Neutrophil (primary cell): Measurements from ENCODE around the gene DOCK8.
A peak's percentile ranks its signal among the peaks of the same experiment; 100 is the strongest.
"Not testable (repeated sequence)": the region's sequence is repeated elsewhere in the genome, so short reads cannot be mapped to it uniquely, and the experiment has no call there.

ENCODE experiments used
- H3K27ac ChIP-seq: fragments of 200-600 bp; sonication (generic); 2 replicates; pipeline ENCODE4 v1.5.1; 2016; ENCODE audit warnings: mild to moderate bottlenecking, moderate library complexity
- H3K27me3 ChIP-seq: fragments of 200-600 bp; sonication (generic); 2 replicates; pipeline ENCODE4 v1.6.0; 2016; ENCODE audit warnings: mild to moderate bottlenecking
- H3K36me3 ChIP-seq: fragments of 200-600 bp; sonication (generic); 2 replicates; pipeline ENCODE4 v1.5.1; 2017
- H3K4me1 ChIP-seq, 2 experiments: fragments of 200-600 bp in 1 of 2; sonication (generic) in 1 of 2; 1 replicate in 1 of 2; 2 replicates in 1 of 2; pipeline versions ENCODE4 v1.5.1 to v1.6.1; 2013 to 2016; ENCODE audit warnings: low read depth in 1 of 2, low read length in 1 of 2, mild to moderate bottlenecking in 1 of 2, moderate library complexity in 1 of 2; ENCODE audit not compliant: control insufficient read depth in 1 of 2, insufficient read depth in 1 of 2
- H3K4me3 ChIP-seq, 2 experiments: fragments of 200-600 bp in 1 of 2; sonication (generic) in 1 of 2; 1 replicate in 1 of 2; 2 replicates in 1 of 2; pipeline ENCODE4 v1.5.1; 2013 to 2016; ENCODE audit warnings: low read depth in 1 of 2, low read length in 1 of 2, mild to moderate bottlenecking in 1 of 2, moderate library complexity in 1 of 2
- H3K9me3 ChIP-seq: fragments of 200-600 bp; sonication (generic); 2 replicates; pipeline ENCODE4 v1.5.1; 2016
- TF ChIP-seq, protein P1 (sequence below): fragments of 200-600 bp; sonication (generic); IDR thresholded peaks from 2 replicates; pipeline ENCODE4 v1.5.1; 2016; ENCODE audit warnings: antibody characterized with exemption

DOCK8 gene

DNA sequence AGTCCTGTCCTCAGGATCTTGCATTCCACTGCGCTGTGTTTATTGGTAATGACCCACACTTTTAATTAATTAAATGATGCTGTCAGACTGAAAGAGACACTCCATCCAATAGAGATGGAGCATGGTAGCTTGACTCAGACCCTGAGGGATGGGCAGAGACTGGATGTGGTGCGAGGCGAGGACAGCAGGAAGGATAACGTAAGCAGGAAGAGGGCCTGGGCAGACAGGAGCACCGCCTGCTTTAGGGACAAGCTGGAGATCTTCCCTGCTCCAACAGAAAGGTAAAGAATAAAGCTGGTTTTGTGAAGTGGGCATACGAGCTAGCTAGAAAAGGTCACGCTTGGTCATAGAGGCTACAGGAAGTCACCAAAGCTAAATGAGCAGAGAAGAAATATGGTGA, 3.6 kb upstream of the DOCK8 start:
- Histone ChIP-seq H3K9me3 (no peaks in the 10 kb centered on the region), H3K4me1 (peaks cover 59 to 61% of the 10 kb centered on the region in 2 experiments), H3K4me3 (no peak overlapping the region), H3K36me3 (no peaks in the 10 kb centered on the region), H3K27me3 (no peaks in the 10 kb centered on the region), H3K27ac (peak overlapping the region; percentile 99)
- TF ChIP-seq, protein P1, sequence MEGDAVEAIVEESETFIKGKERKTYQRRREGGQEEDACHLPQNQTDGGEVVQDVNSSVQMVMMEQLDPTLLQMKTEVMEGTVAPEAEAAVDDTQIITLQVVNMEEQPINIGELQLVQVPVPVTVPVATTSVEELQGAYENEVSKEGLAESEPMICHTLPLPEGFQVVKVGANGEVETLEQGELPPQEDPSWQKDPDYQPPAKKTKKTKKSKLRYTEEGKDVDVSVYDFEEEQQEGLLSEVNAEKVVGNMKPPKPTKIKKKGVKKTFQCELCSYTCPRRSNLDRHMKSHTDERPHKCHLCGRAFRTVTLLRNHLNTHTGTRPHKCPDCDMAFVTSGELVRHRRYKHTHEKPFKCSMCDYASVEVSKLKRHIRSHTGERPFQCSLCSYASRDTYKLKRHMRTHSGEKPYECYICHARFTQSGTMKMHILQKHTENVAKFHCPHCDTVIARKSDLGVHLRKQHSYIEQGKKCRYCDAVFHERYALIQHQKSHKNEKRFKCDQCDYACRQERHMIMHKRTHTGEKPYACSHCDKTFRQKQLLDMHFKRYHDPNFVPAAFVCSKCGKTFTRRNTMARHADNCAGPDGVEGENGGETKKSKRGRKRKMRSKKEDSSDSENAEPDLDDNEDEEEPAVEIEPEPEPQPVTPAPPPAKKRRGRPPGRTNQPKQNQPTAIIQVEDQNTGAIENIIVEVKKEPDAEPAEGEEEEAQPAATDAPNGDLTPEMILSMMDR: no peak

DNA sequence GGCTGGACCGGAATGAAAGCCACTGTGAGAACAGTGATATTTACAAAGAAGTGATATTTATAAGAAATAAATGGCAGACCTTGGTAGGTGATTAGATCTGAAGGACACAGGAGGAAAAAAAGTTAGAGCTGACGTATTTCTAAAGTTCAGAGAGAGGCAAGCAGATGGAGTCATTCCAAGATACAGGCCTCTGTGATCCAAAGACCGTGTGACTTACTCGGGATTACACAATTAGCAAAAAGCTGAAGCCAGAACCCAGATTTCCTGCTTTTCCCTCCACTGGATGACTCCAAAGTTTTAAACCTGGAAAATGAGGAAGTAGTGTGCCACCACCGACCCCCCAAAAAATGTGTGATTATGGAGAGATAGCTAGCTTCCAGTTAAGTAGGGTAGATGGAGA, 3.1 kb upstream of the DOCK8 start:
- TF ChIP-seq, protein P1: no peak
- H3K36me3 ChIP-seq: no peaks in the 10 kb centered on the region
- H3K9me3 ChIP-seq: no peaks in the 10 kb centered on the region
- peak overlapping the region; percentile 99 for H3K27ac ChIP-seq
- no peaks in the 10 kb centered on the region for H3K27me3 ChIP-seq
- peak overlapping the region in 1 of 2 experiments; percentile 85 for H3K4me3 ChIP-seq
- peaks cover 58 to 61% of the 10 kb centered on the region in 2 experiments for H3K4me1 ChIP-seq

DNA sequence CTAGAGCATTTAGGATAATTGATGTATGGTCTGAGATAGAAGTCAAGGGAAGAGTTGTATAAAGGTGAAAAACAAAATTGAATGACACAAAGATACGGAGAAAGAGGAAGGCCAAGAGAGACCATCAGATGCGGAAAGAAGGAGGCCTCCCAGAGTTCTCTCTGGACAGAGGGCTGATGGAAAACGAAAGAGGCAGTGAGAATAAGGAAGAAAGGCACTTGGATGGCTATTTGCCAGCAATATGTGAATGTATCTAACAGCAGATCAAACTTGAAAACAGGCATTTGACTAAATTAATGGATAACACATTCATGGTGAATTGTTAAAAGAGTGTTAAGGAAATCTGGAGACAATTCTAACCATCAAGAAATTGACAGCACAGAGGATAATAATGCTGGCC, 2.4 kb upstream of the DOCK8 start:
- H3K27ac ChIP-seq: peak overlapping the region; percentile 99
- H3K27me3 ChIP-seq: no peaks in the 10 kb centered on the region
- H3K36me3 ChIP-seq: no peaks in the 10 kb centered on the region
- TF ChIP-seq, protein P1: no peak
- peaks cover 63 to 69% of the 10 kb centered on the region in 2 experiments for H3K4me1 ChIP-seq
- no peaks in the 10 kb centered on the region for H3K9me3 ChIP-seq
- peak overlapping the region; percentile 18 to 85 for H3K4me3 ChIP-seq

DNA sequence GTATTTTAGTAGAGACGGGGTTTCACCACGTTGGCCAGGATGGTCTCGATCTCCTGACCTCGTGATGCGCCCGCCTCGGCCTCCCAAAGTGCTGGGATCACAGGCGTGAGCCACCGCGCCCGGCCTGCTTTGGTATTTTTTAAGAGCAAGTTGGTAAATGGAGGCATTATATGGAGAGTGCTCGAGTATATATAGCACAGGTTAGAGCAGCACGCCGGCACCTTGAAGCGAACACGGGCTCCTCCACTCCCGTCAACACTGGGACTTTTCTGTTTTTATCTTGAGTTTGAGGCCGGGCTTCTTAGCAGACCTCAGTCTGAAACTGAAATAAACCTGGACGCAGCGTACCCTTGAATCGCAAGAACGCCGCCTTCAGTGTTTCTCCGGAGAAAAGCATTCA, 764 bp upstream of the DOCK8 start:
- not testable (repeated sequence) for H3K36me3 ChIP-seq, H3K27me3 ChIP-seq

DNA sequence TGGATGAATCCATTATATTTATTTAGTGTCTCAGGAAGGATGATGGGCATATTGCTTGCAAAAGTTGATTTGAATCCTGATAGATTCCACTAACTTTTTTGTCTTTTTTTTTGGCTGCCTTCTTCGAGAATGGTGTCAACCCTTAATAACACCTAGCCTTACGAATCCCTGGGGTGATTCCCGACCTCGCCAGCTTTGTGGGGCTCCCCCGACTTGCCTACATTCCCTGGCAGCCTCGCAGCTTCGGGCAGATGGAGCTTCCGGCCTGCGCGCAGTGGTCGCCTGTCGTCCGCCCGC, 366 bp upstream of the DOCK8 start:
- Histone ChIP-seq H3K27ac (peak overlapping the region; percentile 99), H3K4me1 (peaks cover 75 to 81% of the 10 kb centered on the region in 2 experiments), H3K36me3 (peaks cover 7% of the 10 kb centered on the region), H3K27me3 (no peaks in the 10 kb centered on the region), H3K4me3 (peak overlapping the region; percentile 85 to 97), H3K9me3 (no peaks in the 10 kb centered on the region)
- TF ChIP-seq, protein P1: no peak

More for the DNA sequence above, 764 bp upstream of the DOCK8 start:
- not testable (repeated sequence) for H3K9me3 ChIP-seq
- Histone ChIP-seq H3K4me3 (peak overlapping the region; percentile 85 to 97), H3K4me1 (peaks cover 75 to 81% of the 10 kb centered on the region in 2 experiments), H3K27ac (peak overlapping the region; percentile 99)

DNA sequence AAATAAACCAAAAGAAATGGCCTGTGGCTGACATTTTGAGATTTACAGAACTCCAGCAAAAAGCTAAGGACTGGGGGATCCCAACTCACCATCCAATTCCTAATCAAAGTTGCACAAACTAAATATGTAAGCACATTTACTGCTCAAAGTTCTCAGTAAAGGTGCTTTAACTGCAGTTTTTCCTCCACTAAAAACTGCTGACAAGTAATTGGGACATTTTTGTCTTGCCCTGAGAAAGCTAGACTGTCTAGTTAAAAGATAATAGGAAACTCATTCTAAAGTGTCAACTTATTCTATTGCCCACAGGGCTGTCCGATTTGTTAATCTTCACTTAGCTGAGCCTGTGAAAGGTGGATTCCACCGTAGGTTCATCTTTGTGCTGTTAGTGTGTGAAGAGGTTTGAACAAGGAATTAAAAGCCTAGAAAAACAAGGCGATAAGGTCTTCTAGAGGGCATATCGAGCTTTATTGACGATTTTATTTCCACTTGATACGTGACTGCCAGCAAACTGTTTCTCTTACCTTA, 1.0 kb downstream of the DOCK8 start:
- no peaks in the 10 kb centered on the region for H3K9me3 ChIP-seq
- H3K27ac ChIP-seq: peak overlapping the region; percentile 99
- no peaks in the 10 kb centered on the region for H3K27me3 ChIP-seq
- H3K36me3 ChIP-seq: peaks cover 8% of the 10 kb centered on the region
- H3K4me3 ChIP-seq: peak overlapping the region; percentile 85 to 97
- H3K4me1 ChIP-seq: peaks cover 81 to 88% of the 10 kb centered on the region in 2 experiments
- TF ChIP-seq, protein P1: no peak
